ENCODE measurements around the gene CAMTA1. TPM values are rescaled to one million over a fixed set of nuclear protein-coding genes. Genes with fewer than 3 reads are reported as not detected.

The CAMTA1 gene
- total RNA-seq, 4 donors from 2014 or later = 57.4 to 88.3 (median 62.1) TPM

- H3K9me3 ChIP-seq = no peaks in the 10 kb centered on the region
- no peak overlapping the region for H3K4me3 ChIP-seq
- TF ChIP-seq CTCF (IDR thresholded peaks at IDR 0.05) = no peak
- TF ChIP-seq POLR2A (IDR thresholded peaks at IDR 0.05) = no peak
- H3K27me3 ChIP-seq = no peaks in the 10 kb centered on the region
- no peaks in the 10 kb centered on the region for H3K4me1 ChIP-seq
- H3K27ac ChIP-seq = no peak overlapping the region
- no peak for DNase-seq
- H3K36me3 ChIP-seq = no peaks in the 10 kb centered on the region
These were observed 310.2 kb downstream of the CAMTA1 start for GRCh38 chr1:7095343-7095964.

- Histone ChIP-seq H3K27ac (no peak overlapping the region), H3K4me3 (no peak overlapping the region), H3K27me3 (no peaks in the 10 kb centered on the region), H3K36me3 (no peaks in the 10 kb centered on the region), H3K9me3 (no peaks in the 10 kb centered on the region), H3K4me1 (no peaks in the 10 kb centered on the region)
- no peak for DNase-seq
- TF ChIP-seq POLR2A (IDR thresholded peaks at IDR 0.05) (no peak), CTCF (IDR thresholded peaks at IDR 0.05) (no peak)
These were observed 312.8 kb downstream of the CAMTA1 start for GRCh38 chr1:7097938-7098592.

GRCh38 chr1:7098641-7099040, 313.4 kb downstream of the CAMTA1 start:
- Histone ChIP-seq H3K4me3 (no peak overlapping the region), H3K36me3 (no peaks in the 10 kb centered on the region), H3K27ac (no peak overlapping the region), H3K9me3 (no peaks in the 10 kb centered on the region), H3K4me1 (no peaks in the 10 kb centered on the region), H3K27me3 (no peaks in the 10 kb centered on the region)
- TF ChIP-seq CTCF (IDR thresholded peaks at IDR 0.05) (no peak), POLR2A (IDR thresholded peaks at IDR 0.05) (no peak)
- no peak for DNase-seq

GRCh38 chr1:7100479-7100878, 315.2 kb downstream of the CAMTA1 start:
- H3K4me1 ChIP-seq = no peaks in the 10 kb centered on the region
- DNase-seq = no peak
- H3K36me3 ChIP-seq = no peaks in the 10 kb centered on the region
- no peak overlapping the region for H3K27ac ChIP-seq
- H3K27me3 ChIP-seq = no peaks in the 10 kb centered on the region
- no peak overlapping the region for H3K4me3 ChIP-seq
- no peaks in the 10 kb centered on the region for H3K9me3 ChIP-seq
- no peak for TF ChIP-seq CTCF (IDR thresholded peaks at IDR 0.05)
- no peak for TF ChIP-seq POLR2A (IDR thresholded peaks at IDR 0.05)

GRCh38 chr1:7101187-7101586, 315.9 kb downstream of the CAMTA1 start:
- Histone ChIP-seq H3K27me3 (no peaks in the 10 kb centered on the region), H3K27ac (no peak overlapping the region), H3K9me3 (no peaks in the 10 kb centered on the region), H3K36me3 (no peaks in the 10 kb centered on the region), H3K4me1 (no peaks in the 10 kb centered on the region), H3K4me3 (no peak overlapping the region)
- DNase-seq = no peak
- no peak for TF ChIP-seq CTCF (IDR thresholded peaks at IDR 0.05)
